ENCODE results near the gene EFCAB6. TPM values are rescaled to one million over a fixed set of nuclear protein-coding genes. Genes with fewer than 3 reads are reported as not detected.

EFCAB6 gene
- total RNA-seq, 1 experiment from 2014 or later, result not detected

- no peak for DNase-seq
- intact Hi-C loops (cut with micrococcal nuclease; ENCODE audit: unreplicated experiment), result no loop called here
- Histone ChIP-seq H3K4me1 (no peaks in the 10 kb centered on the region), H3K9me3 (no peaks in the 10 kb centered on the region), H3K4me3 (ENCODE audit: low read depth, low read length) (no peak overlapping the region), H3K27me3 (replicated peaks; ENCODE audit: control insufficient read depth, insufficient read depth, low read length) (no peaks in the 10 kb centered on the region), H3K36me3 (ENCODE audit: control insufficient read depth, insufficient read depth, low read length) (no peaks in the 10 kb centered on the region)
- Mint-ChIP-seq H3K4me1 (ENCODE audit: low read depth, unreplicated experiment) (no peaks in the 10 kb centered on the region), H3K27me3 (ENCODE audit: insufficient read depth, unreplicated experiment) (peaks cover 17% of the 10 kb centered on the region), H3K27ac (ENCODE audit: unreplicated experiment) (no peak overlapping the region), H3K36me3 (ENCODE audit: insufficient read depth, unreplicated experiment) (no peaks in the 10 kb centered on the region), H3K9me3 (ENCODE audit: unreplicated experiment) (no peaks in the 10 kb centered on the region), H3K4me3 (ENCODE audit: unreplicated experiment) (no peak overlapping the region)
- no TSS peak for BruUV-seq (replicated peaks)
- ChIA-PET POLR2A (no interaction called here), CTCF (no interaction called here)
- no peak for TF ChIP-seq CTCF (IDR thresholded peaks at IDR 0.05; ENCODE audit: insufficient read depth in 1 of 2, low read depth in 1 of 2, low read length in 1 of 2, severe bottlenecking in 1 of 2, unreplicated experiment in 1 of 2)
Measured at GRCh38 chr22:43566021-43566420, 246.1 kb downstream of the EFCAB6 start.

- intact Hi-C loops (cut with micrococcal nuclease; ENCODE audit: unreplicated experiment), result no loop called here
- DNase-seq, result no peak
- Mint-ChIP-seq H3K9me3 (ENCODE audit: unreplicated experiment) (no peaks in the 10 kb centered on the region), H3K4me1 (ENCODE audit: low read depth, unreplicated experiment) (no peaks in the 10 kb centered on the region), H3K36me3 (ENCODE audit: insufficient read depth, unreplicated experiment) (no peaks in the 10 kb centered on the region), H3K4me3 (ENCODE audit: unreplicated experiment) (no peak overlapping the region), H3K27ac (ENCODE audit: unreplicated experiment) (no peak overlapping the region), H3K27me3 (ENCODE audit: insufficient read depth, unreplicated experiment) (peaks cover 17% of the 10 kb centered on the region)
- Histone ChIP-seq H3K36me3 (ENCODE audit: control insufficient read depth, insufficient read depth, low read length) (no peaks in the 10 kb centered on the region), H3K4me3 (ENCODE audit: low read depth, low read length) (no peak overlapping the region), H3K4me1 (no peaks in the 10 kb centered on the region), H3K9me3 (no peaks in the 10 kb centered on the region), H3K27me3 (replicated peaks; ENCODE audit: control insufficient read depth, insufficient read depth, low read length) (no peaks in the 10 kb centered on the region)
- BruUV-seq (replicated peaks), result no TSS peak
- TF ChIP-seq CTCF (IDR thresholded peaks at IDR 0.05; ENCODE audit: insufficient read depth in 1 of 2, low read depth in 1 of 2, low read length in 1 of 2, severe bottlenecking in 1 of 2, unreplicated experiment in 1 of 2), result no peak
- POLR2A ChIA-PET, result no interaction called here
- CTCF ChIA-PET, result no interaction called here
Measured at GRCh38 chr22:43564859-43565258, 247.2 kb downstream of the EFCAB6 start.

- Mint-ChIP-seq H3K27ac (ENCODE audit: unreplicated experiment) (no peak overlapping the region), H3K4me1 (ENCODE audit: low read depth, unreplicated experiment) (no peaks in the 10 kb centered on the region), H3K4me3 (ENCODE audit: unreplicated experiment) (no peak overlapping the region), H3K36me3 (ENCODE audit: insufficient read depth, unreplicated experiment) (no peaks in the 10 kb centered on the region), H3K9me3 (ENCODE audit: unreplicated experiment) (no peaks in the 10 kb centered on the region), H3K27me3 (ENCODE audit: insufficient read depth, unreplicated experiment) (peaks cover 17% of the 10 kb centered on the region)
- Histone ChIP-seq H3K27me3 (replicated peaks; ENCODE audit: control insufficient read depth, insufficient read depth, low read length) (no peaks in the 10 kb centered on the region), H3K9me3 (no peaks in the 10 kb centered on the region), H3K4me3 (ENCODE audit: low read depth, low read length) (no peak overlapping the region), H3K36me3 (ENCODE audit: control insufficient read depth, insufficient read depth, low read length) (no peaks in the 10 kb centered on the region), H3K4me1 (no peaks in the 10 kb centered on the region)
- CTCF ChIA-PET, result no interaction called here
- POLR2A ChIA-PET, result no interaction called here
- BruUV-seq (replicated peaks), result no TSS peak
- DNase-seq, result no peak
- no peak for TF ChIP-seq CTCF (IDR thresholded peaks at IDR 0.05; ENCODE audit: insufficient read depth in 1 of 2, low read depth in 1 of 2, low read length in 1 of 2, severe bottlenecking in 1 of 2, unreplicated experiment in 1 of 2)
- intact Hi-C loops (cut with micrococcal nuclease; ENCODE audit: unreplicated experiment), result no loop called here
Measured at GRCh38 chr22:43563571-43563970, 248.5 kb downstream of the EFCAB6 start.

Measured in Caco-2 (cell line).